Upper lobe of left lung (tissue), 4 donors: Measurements from ENCODE around the gene TRPM2.

Experiments used
- CTCF ChIP-seq, 6 experiments: fragments of 450-650 bp in 4 of 6; fragments of 200-600 bp in 2 of 6; sonication (generic) in 2 of 6; IDR thresholded peaks; one replicate each; pipeline ENCODE4 v1.5.1; 2016 to 2019; ENCODE audit warnings: antibody characterized with exemption in 6 of 6
- EP300 ChIP-seq, 4 donors: sonication (generic); formaldehyde crosslinking; IDR thresholded peaks; one replicate each; pipeline ENCODE4 v1.5.1; 2017; ENCODE audit warnings: antibody characterized with exemption in 4 of 4, control low read depth in 2 of 4

GRCh38 chr21:44437371-44437695 is 83.9 kb downstream of the TRPM2 start:
- no peak for TF ChIP-seq CTCF (IDR thresholded peaks at IDR 0.05)
- TF ChIP-seq EP300 (IDR thresholded peaks at IDR 0.05): no peak
